Stimulated activated naive CD8-positive, alpha-beta T cell treated with anti-CD3 and anti-CD28 coated beads, Interleukin-15, amount 100 ng/mL, for 72 hours (primary cell): ENCODE data around the gene LCLAT1.
A peak's percentile ranks its signal among the peaks of the same experiment; 100 is the strongest.

Source experiments
- ATAC-seq: fragments of 150-1000 bp; cut with Tn5 transposase; 2 replicates; pipeline ENCODE4 v1.10.0; 2021; ENCODE audit warnings: mild to moderate bottlenecking, moderate library complexity
- DNase-seq, 2 donors: peaks; one replicate each; pipeline ENCODE4 v3.0.0; 2021 to 2022
- H3K27ac Mint-ChIP-seq, 2 donors: one replicate each; pipeline ENCODE4 v1.8.0; 2022; ENCODE audit warnings: mild to moderate bottlenecking in 2 of 2, mixed read lengths in 2 of 2, moderate library complexity in 2 of 2
- H3K27me3 Mint-ChIP-seq: one replicate; pipeline ENCODE4 v1.8.0; 2022; ENCODE audit warnings: mixed read lengths
- H3K4me1 Mint-ChIP-seq: one replicate; pipeline ENCODE4 v1.8.0; 2022; ENCODE audit warnings: mild to moderate bottlenecking, mixed read lengths
- H3K4me3 Mint-ChIP-seq, 2 donors: one replicate each; pipeline ENCODE4 v1.8.0; 2022; ENCODE audit warnings: mild to moderate bottlenecking in 2 of 2, mixed read lengths in 2 of 2, moderate library complexity in 1 of 2
- H3K9me3 Mint-ChIP-seq, 2 donors: one replicate each; pipeline ENCODE4 v1.8.0; 2022; ENCODE audit warnings: mixed read lengths in 2 of 2

Gene LCLAT1

GRCh38 chr2:30545875-30546274 is 98.8 kb downstream of the LCLAT1 start:
- no peak overlapping the region for H3K27ac Mint-ChIP-seq
- no peak for ATAC-seq
- H3K4me3 Mint-ChIP-seq: no peak overlapping the region
- H3K27me3 Mint-ChIP-seq: no peaks in the 10 kb centered on the region
- no peaks in the 10 kb centered on the region for H3K9me3 Mint-ChIP-seq
- H3K4me1 Mint-ChIP-seq: peaks cover 42% of the 10 kb centered on the region
- no peak for DNase-seq

GRCh38 chr2:30548386-30548785 is 101.3 kb downstream of the LCLAT1 start:
- H3K9me3 Mint-ChIP-seq: no peaks in the 10 kb centered on the region
- H3K27me3 Mint-ChIP-seq: no peaks in the 10 kb centered on the region
- no peak overlapping the region for H3K27ac Mint-ChIP-seq
- H3K4me3 Mint-ChIP-seq: no peak overlapping the region
- DNase-seq: no peak
- no peak for ATAC-seq
- H3K4me1 Mint-ChIP-seq: peaks cover 22% of the 10 kb centered on the region

- Mint-ChIP-seq H3K27me3 (no peaks in the 10 kb centered on the region), H3K4me3 (no peak overlapping the region), H3K4me1 (peaks cover 16% of the 10 kb centered on the region), H3K27ac (no peak overlapping the region), H3K9me3 (no peaks in the 10 kb centered on the region)
- ATAC-seq (no peak), DNase-seq (no peak)
These were observed 102.0 kb downstream of the LCLAT1 start for GRCh38 chr2:30549096-30549495.

GRCh38 chr2:30559544-30560275 is 112.7 kb downstream of the LCLAT1 start:
- H3K4me3 Mint-ChIP-seq: no peak overlapping the region
- no peaks in the 10 kb centered on the region for H3K9me3 Mint-ChIP-seq
- no peaks in the 10 kb centered on the region for H3K27me3 Mint-ChIP-seq
- DNase-seq (no peak), ATAC-seq (no peak)
- H3K4me1 Mint-ChIP-seq: no peaks in the 10 kb centered on the region
- no peak overlapping the region for H3K27ac Mint-ChIP-seq

GRCh38 chr2:30561349-30561748 is 114.3 kb downstream of the LCLAT1 start:
- no peak overlapping the region for H3K4me3 Mint-ChIP-seq
- DNase-seq (no peak), ATAC-seq (no peak)
- peaks cover 6% of the 10 kb centered on the region for H3K4me1 Mint-ChIP-seq
- no peaks in the 10 kb centered on the region for H3K27me3 Mint-ChIP-seq
- no peaks in the 10 kb centered on the region for H3K9me3 Mint-ChIP-seq
- H3K27ac Mint-ChIP-seq: peak overlapping the region in 1 of 2 donors; percentile 30

GRCh38 chr2:30565851-30566358 is 118.9 kb downstream of the LCLAT1 start:
- no peak for ATAC-seq
- no peak for DNase-seq
- Mint-ChIP-seq H3K4me1 (peaks cover 6% of the 10 kb centered on the region), H3K27ac (peak overlapping the region in 1 of 2 donors; percentile 8), H3K9me3 (no peaks in the 10 kb centered on the region), H3K4me3 (no peak overlapping the region), H3K27me3 (no peaks in the 10 kb centered on the region)

GRCh38 chr2:30566631-30567030 is 119.6 kb downstream of the LCLAT1 start:
- no peaks in the 10 kb centered on the region for H3K9me3 Mint-ChIP-seq
- H3K27ac Mint-ChIP-seq: no peak overlapping the region
- ATAC-seq: no peak

GRCh38 chr2:30567317-30567716 is 120.3 kb downstream of the LCLAT1 start:
- Mint-ChIP-seq H3K4me3 (no peak overlapping the region), H3K27ac (no peak overlapping the region), H3K4me1 (peaks cover 6% of the 10 kb centered on the region), H3K9me3 (no peaks in the 10 kb centered on the region), H3K27me3 (no peaks in the 10 kb centered on the region)
- no peak for ATAC-seq
- DNase-seq: no peak

More at GRCh38 chr2:30566631-30567030, 119.6 kb downstream of the LCLAT1 start:
- DNase-seq: no peak
- H3K4me1 Mint-ChIP-seq: peaks cover 6% of the 10 kb centered on the region
- no peaks in the 10 kb centered on the region for H3K27me3 Mint-ChIP-seq
- no peak overlapping the region for H3K4me3 Mint-ChIP-seq

- ATAC-seq (no peak), DNase-seq (no peak)
- Mint-ChIP-seq H3K27ac (no peak overlapping the region), H3K9me3 (no peaks in the 10 kb centered on the region), H3K4me3 (no peak overlapping the region), H3K27me3 (no peaks in the 10 kb centered on the region), H3K4me1 (peaks cover 6% of the 10 kb centered on the region)
These were observed 122.9 kb downstream of the LCLAT1 start for GRCh38 chr2:30569946-30570345.

- DNase-seq (no peak), ATAC-seq (no peak)
- no peak overlapping the region for H3K27ac Mint-ChIP-seq
- no peaks in the 10 kb centered on the region for H3K9me3 Mint-ChIP-seq
- peaks cover 18% of the 10 kb centered on the region for H3K4me1 Mint-ChIP-seq
- H3K4me3 Mint-ChIP-seq: no peak overlapping the region
- H3K27me3 Mint-ChIP-seq: no peaks in the 10 kb centered on the region
These were observed 130.1 kb downstream of the LCLAT1 start for GRCh38 chr2:30577151-30577550.

- Mint-ChIP-seq H3K4me1 (peaks cover 18% of the 10 kb centered on the region), H3K27ac (no peak overlapping the region), H3K4me3 (no peak overlapping the region), H3K27me3 (no peaks in the 10 kb centered on the region), H3K9me3 (no peaks in the 10 kb centered on the region)
- DNase-seq (no peak), ATAC-seq (no peak)
These were observed 133.3 kb downstream of the LCLAT1 start for GRCh38 chr2:30580391-30580790.

GRCh38 chr2:30582521-30582920 is 135.5 kb downstream of the LCLAT1 start:
- Mint-ChIP-seq H3K27me3 (no peaks in the 10 kb centered on the region), H3K27ac (no peak overlapping the region), H3K9me3 (no peaks in the 10 kb centered on the region), H3K4me3 (no peak overlapping the region), H3K4me1 (peaks cover 18% of the 10 kb centered on the region)
- DNase-seq (no peak), ATAC-seq (no peak)

GRCh38 chr2:30583204-30583749 is 136.2 kb downstream of the LCLAT1 start:
- H3K9me3 Mint-ChIP-seq: no peaks in the 10 kb centered on the region
- no peak for ATAC-seq
- DNase-seq: no peak
- no peaks in the 10 kb centered on the region for H3K27me3 Mint-ChIP-seq
- no peak overlapping the region for H3K27ac Mint-ChIP-seq
- H3K4me3 Mint-ChIP-seq: no peak overlapping the region
- peaks cover 18% of the 10 kb centered on the region for H3K4me1 Mint-ChIP-seq

- ATAC-seq: no peak
- H3K4me1 Mint-ChIP-seq: peaks cover 18% of the 10 kb centered on the region
These were observed 137.1 kb downstream of the LCLAT1 start for GRCh38 chr2:30584116-30584515.

GRCh38 chr2:30588994-30589393 is 141.9 kb downstream of the LCLAT1 start:
- H3K4me3 Mint-ChIP-seq: no peak overlapping the region
- H3K27me3 Mint-ChIP-seq: no peaks in the 10 kb centered on the region
- no peaks in the 10 kb centered on the region for H3K4me1 Mint-ChIP-seq
- ATAC-seq (no peak), DNase-seq (no peak)
- no peak overlapping the region for H3K27ac Mint-ChIP-seq
- no peaks in the 10 kb centered on the region for H3K9me3 Mint-ChIP-seq

More at GRCh38 chr2:30584116-30584515, 137.1 kb downstream of the LCLAT1 start:
- H3K9me3 Mint-ChIP-seq: no peaks in the 10 kb centered on the region
- no peak overlapping the region for H3K27ac Mint-ChIP-seq
- H3K4me3 Mint-ChIP-seq: no peak overlapping the region
- H3K27me3 Mint-ChIP-seq: no peaks in the 10 kb centered on the region
- no peak for DNase-seq

GRCh38 chr2:30590407-30590806 is 143.4 kb downstream of the LCLAT1 start:
- no peak for DNase-seq
- Mint-ChIP-seq H3K27ac (no peak overlapping the region), H3K9me3 (peaks cover 0 to 2% of the 10 kb centered on the region in 2 donors), H3K4me3 (no peak overlapping the region), H3K4me1 (no peaks in the 10 kb centered on the region), H3K27me3 (no peaks in the 10 kb centered on the region)
- no peak for ATAC-seq
